Endometrium (tissue), 2 donors: Measurements from ENCODE around the gene MICALL2.

Source experiments
- FAIRE-seq: peaks from 2 replicates; lab custom pipeline; 2012; peaks lifted over from hg19 to GRCh38; lab: Jason Lieb, UNC
- donor health status: control.
- donor health status: control.

MICALL2 gene

DNA sequence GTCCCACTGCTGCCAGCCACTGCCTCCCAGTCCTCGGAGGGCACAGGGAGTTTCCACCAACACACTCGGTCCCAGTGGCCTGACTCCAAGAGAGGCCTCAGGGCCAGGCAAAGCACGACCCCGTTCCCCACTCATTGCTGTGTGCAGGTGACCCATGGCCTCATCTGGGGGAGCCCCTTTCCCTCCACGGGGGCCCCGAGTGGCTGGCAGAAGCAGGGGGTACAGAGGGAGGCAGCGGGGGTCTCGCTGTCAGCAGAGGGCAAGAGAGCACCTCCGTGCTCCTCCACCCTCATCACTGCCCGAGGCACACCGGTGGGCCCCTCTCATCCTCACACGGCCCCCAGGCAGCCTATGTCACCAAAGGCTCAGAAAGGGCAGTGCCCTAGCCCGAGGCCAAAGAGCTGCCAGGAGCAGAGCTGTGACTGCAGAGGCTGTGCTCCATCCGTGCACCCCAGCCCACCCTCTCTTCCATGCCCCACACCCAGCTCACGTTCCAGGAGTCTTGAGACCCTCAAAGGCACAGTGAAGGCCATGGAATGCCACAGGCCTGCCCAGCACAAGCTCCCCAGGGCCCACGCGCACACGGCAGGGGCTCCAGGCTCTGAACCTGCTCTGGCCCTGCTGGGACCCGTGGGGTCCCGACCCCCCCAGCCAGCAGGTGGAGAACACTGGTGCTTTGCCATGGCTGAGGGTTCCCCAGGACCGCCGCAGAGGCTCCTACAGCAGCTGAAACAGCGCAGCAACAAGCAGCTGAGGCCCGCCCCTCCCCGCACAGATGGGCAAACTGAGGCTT lies 25.9 kb downstream of the MICALL2 start:
- no peak for FAIRE-seq

DNA sequence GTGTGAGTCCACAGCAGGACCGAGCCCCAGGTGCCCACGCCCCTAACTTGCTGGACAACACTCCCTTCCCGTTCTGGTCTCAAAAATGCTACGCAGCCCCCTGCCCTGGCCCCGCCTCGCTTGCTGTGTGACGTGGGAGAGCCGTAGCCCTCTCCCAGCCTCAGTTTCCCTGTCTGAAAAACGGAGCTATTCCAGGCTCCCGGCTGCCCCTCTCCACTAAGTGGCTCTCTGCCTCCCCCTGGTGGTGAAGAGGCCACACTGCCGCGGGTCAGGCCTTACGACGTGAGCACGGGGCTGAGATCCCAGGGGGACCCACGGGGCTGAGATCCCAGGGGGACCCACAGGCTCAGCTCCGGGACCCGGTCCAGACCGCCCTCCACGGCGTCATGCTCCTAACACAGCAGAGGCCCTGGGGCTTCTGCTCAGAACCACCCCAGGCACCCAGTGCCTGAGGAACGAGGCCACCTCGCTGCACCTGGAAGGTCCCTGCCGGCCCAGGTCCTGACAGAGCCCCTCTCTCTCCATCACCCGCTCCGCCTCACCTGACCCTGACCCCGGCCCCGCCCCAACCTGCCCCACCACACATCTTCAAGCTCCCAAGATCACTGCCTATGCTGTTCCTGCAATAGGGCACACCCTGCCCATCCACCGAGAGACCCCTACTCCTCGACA lies 26.7 kb downstream of the MICALL2 start:
- no peak for FAIRE-seq

DNA sequence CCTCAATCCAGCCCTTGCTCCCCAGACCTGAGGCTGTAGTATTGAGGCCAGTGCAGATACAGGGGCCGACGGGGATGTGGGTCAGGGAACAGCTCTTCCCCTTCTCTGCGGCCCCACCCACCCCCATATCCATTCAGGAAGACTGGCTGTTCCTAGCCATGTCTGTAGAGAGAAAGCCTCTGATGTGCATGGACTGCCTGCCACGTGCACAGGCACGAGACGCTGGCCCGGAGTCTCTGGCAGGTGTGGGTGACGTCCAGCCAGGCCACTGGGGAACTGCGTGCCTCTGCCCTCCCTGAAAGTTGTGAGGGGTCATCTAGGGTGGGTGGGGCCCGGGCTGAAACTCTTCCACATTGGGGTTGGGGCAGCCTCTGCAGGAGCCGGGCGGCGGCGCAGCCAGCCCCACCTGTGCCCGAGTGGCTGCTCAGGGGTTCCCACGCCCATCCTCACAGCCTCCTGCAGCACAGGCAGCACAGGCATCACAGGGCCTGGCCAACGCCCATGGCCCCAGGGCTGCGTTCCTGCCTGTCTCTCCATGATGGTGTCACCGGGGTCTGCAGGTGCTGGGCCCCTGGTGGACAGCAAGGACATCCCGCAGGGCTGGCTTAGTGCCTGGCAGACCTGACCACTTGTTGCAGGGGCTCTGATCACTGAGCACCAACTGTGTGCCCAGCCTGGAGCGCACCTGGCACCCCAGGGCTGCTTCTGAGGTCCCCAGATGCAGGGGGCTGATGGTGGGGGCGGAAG lies 27.5 kb downstream of the MICALL2 start:
- FAIRE-seq, result no peak

DNA sequence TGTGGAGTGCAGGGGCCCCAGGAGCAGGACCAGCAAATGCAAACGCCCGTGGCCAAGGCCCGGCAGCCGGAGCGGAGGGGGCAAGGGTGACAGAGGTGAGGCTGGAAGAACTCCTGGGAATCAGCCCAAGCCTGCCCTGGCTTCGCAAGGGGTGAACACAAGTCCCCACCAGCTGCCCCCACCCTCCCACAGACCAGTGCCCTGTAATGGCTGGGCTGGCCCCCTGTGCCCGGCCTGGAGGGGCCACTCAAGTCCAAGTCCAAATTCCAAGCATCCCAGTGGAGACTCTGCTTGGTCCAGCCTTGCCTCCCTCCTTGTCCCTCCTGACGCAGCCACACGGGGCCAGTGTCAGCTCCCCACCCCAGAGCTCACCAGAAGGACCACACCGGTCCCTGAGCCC lies 28.0 kb downstream of the MICALL2 start:
- FAIRE-seq, result no peak

DNA sequence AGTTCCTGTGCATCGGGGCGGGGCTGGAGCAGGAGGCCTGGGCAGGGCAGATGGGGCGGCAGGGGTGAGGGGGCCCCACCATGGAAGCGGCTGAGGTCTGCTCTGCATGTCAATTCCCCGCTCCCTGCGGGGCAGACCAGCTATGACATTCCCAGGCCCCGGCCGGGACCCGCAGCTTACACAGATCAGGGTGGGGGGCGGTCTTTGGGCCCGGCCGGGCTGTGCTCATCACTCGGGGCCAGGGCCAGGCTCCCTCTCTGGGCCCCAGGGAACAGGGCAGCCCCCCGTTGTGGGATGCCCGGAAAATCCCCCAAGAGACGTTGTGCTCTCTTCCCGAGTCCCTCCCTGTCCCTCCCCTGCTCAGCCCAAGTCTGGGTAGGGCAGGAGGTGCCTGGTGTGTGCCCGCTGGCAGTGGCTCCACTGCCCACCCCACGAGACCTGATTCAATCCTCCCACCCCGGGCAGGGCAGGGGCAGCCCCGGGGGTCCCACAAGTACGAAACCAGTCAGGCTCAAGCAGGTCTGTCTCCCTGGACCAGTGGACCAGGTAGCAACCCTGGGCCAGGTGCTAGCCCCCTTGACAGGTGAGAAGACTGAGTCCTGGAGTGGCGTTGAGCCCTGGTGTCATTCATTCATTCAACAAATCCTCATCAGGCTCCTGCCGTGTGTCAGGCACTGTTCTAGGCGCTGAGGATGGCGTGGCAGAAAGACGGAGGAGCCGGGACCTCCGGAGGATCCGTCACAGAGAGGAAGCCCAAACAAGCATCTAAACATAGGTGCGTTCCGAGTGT lies 29.0 kb downstream of the MICALL2 start:
- FAIRE-seq, result no peak

DNA sequence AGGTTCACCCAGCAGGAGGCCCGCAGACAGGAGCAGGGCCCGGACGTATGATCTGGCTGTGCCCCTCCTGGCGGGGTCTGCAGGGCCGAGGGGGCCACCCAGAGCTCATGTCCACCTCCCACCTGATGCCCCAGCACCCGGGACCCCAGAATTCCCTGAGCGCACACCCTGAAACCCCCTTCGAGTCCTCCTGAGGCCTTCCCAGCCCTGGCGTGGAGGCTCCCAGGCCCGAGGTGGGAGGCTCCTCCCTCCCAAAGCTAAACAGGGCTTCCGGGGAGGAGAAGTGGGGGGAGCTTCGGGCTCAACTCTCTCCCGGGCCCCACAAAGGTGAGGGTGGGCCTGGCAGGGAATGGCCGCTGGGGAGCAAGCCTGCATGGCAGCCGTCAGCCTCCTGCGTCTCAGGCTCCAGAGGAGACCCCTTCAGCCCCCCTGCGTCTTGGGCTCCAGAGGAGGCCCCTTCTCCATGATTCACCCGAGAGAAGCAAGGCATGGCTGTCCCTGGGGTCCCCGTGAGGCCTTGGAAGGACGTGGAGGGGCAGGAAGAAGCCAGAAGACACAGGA lies 30.2 kb downstream of the MICALL2 start:
- FAIRE-seq, result no peak

DNA sequence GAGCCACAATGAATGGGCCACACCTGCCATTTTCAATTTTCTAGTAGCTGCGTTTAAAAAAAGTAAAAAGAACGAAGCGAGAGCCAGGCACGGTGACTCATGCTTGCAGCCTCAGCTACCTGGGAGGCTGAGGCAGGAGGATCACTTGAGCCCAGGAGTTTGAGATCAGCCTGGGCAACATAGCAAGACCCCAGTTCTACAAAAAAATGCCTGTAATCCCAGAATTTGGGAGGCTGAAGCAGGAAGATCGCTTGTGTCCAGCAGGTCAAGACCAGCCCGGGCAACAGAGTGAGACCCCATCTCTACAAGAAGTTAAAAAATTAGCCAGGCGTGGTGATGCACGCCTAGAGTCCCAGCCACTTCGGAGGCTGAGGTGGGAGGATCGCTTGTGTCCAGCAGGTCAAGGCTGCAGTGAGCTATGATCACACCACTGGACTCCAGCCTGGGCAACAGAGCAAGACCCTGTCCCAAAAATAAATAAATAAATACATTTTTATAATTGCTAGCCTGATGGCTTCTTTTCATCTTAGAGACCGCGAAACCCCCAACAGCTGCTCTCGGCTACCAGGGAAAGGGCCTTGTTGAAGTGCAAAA lies 32.1 kb downstream of the MICALL2 start:
- no peak for FAIRE-seq

DNA sequence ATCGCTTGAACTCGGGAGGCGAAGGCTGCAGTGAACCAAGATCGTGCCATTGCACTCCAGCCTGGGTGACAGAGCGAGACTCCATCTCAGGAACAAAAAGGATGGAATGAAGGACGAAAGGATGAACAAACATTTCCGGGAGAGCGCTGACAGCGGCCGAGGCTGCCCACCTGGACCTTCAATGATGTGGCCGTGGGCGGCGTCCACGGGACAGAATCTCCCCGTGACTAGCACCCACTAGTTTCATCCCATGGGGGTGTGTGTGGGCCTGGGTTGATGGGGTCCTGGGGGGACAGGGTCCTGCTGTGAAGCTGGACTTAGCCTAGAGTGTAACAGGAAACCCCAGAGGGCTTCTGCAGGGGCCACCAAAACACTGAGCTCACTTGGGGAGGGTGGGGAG lies 32.8 kb downstream of the MICALL2 start:
- FAIRE-seq, result no peak

DNA sequence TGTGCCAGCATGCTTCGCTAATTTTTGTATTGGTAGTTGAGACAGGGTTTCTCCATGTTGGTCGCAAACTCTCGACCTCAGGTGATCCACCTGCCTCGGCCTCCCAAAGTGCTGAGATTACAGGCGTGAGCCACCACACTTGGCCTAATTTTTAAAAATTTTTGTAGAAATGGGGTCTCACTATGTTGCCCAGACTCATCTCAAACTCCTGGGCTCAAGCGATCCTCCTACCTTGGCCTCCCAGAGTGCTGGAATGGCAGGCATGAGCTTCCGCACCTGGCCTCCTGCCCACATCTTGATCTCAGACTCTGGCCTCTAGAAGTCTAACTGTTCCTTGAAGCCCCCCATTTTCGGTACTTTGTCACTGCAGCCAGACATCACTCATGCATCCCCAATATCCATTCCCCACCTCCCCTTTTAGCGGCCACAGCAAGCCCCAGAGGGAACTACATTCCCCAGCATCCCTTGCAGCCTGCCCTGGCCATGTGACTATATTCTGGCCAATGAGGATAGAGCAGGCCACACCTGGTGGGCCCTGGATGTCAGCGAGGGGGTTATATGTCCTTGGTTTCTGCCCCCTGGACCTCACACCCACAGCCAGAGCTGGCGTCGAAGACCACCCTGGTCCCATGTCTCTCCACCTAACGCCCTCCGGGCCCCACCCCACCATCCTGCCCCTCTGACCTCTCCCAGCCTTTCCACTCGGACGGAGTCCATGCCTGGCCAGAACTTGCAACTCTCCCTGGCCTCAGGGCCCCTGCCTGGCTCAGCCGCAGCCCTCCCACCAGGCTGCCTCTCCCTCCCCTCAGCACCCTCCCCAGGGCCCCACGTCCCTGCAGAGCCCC lies 33.8 kb downstream of the MICALL2 start:
- no peak for FAIRE-seq

DNA sequence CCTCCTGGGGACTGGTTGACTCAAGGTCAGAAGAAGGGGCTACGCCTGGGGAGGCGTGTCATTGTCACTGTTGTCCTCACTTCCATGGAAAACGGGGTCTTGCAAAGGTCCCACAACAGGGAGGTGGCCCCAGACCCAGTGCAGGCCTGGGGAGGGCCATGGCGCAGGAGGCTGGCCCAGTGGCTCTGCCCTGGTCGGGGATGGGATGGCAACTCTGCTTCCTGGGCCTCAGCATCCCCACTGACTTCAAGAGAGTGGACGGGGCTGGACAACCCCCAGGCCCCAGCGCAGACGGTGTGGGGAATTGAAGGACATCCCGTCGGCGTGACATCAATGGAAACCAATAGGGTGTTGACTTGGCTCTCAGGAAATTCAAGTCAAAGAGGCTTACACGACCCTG lies 35.2 kb downstream of the MICALL2 start:
- no peak for FAIRE-seq

DNA sequence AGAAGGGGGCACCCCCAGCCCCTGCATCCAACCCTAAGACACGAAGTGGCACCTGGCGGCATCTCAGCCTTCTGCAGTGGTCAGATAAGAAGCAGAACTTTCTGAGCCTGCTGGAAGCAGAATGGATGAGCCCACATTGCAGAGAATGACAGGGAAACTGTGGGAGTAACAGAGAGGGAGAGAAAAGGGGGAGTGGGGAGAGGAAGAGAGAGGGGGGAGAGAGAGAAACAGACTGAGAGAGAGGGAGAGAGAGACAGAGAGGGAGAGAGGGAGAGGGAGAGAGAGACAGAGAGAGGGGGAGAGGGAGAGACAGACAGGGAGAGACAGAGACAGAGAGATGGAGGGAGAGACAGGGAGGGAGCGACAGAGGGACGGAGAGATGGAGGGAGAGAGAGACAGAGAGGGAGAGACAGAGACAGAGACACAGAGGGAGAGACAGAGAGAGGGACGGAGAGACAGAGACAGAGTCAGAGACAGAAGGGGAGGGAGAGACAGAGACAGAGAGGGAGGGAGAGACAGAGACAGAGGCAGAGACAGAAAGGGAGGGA lies 35.9 kb downstream of the MICALL2 start:
- FAIRE-seq, result no peak

DNA sequence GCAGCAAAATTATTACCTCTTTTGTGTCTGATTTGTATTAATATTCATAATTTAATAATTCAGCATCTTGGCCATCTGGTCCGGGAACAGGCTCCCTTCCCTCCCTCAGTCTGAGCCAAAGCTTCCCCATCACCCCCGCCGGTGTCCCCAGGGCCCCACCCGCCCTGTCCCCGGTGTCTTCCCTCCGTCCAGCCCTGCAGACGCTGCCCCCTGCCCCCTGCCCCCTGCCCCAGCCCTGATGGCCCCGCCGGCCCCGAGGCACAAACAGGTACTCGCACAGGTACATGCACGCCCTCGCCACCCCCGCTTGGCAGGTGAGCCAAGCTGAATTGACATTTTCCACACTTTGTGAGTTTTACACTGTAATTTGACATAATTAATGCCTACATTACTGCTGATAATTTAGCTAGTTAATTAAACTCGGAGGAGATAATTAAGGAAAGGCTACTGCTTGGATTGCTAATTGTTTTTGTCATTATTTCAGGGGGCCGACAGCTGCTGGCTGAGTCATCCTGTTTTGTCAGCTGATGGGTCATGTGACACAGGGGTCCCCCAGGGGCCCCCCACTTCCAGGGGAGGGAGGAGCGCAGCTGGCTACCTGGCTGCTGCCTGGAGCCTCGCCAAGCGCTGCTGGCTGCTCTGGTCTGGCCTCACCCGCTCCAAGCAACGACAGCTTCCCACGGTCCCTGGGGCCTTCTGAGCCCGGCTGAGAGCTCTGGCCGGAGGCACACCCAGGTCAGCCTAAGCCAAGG lies 36.6 kb downstream of the MICALL2 start:
- no peak for FAIRE-seq

DNA sequence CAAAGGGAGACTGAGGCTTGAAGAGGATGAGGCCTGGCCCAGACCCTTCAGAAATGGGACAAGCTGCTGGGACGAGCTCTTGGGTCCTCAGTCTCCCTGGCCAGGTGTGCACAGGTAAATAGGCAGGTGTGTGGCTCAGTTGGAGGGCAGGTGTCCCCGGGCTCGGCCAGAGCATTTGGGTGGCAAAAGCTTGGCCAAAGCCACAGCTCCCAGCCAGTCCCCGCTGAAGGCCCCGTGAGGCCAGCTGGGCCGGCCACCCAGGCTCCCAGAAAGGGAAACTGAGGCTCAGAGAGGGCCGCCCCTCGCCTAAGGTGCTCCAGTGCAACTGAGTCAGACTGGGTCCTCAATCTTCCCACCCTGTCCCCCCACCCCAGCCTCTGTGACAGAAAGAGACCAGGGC lies 37.3 kb downstream of the MICALL2 start:
- no peak for FAIRE-seq

DNA sequence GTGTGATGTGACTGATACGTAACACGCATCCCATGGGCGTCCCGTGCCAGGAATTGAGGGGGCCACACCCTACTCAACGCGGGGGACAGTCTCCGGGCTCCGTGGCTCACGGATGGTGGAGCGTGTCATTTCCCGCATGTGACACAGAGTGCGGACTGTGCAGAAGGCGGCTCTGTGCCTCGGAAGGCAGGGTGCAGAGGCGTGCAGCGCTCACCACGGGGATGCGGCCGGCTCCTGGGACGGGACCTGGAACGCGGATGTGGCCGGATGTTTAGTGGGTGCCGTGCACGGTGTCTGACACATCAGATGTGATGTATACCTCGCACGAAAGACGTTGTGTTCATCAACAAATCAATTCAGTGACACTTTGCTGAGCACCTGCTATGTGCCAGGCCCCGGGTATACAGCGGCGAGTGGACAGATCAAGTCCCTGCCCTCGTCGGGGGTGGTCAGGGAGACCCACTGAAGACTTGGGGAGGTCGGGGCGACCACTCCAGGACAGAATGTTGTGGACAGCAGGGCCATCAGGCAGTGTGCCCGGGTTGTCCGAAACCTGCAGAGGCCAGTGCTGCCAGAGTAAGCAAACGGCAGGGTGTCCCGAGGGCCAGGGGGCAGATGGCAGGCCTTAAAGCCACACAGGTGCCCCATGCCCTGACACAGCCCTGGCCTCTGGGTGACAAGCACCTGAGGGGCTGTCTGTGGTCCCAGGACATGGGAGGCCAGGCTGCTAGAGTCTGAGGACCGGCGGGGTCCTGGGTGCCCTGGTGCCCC lies 38.1 kb downstream of the MICALL2 start:
- FAIRE-seq, result no peak

DNA sequence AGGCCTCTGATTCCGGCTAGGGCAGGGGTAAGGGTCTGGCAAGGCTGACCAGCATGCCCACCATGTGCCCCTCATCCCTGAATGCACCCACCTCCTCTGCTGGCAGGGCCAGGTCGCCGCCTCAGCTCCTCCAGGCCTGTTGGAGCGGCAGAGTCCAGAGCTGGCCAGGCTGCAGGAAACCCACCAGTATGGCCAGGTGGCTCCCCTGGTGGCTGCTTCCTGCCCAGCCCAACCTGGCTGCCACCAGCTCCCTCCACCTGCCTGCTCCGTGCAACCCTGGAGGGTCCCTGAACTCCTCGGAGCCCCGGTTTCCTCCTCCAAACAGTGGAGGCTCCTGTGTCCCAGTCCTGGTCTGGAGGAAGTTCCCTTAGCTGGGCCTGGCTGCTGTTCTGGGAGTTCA lies 39.6 kb downstream of the MICALL2 start:
- FAIRE-seq, result no peak

DNA sequence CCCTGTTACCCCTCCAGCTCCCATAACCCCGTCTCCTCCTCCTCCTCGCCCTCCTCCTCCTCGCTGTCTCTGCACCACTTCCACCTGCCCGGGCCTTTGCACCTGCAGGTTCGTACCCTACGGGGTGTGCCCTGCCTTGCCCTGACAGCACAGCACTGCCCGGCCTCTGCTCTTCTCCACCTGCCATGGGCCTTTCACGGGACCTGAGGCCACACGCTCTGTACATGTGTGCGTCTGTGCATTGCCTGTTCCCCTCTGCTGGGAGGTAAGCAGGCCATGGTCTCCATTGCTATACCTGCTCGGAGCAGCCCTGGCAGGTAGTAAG lies 40.0 kb downstream of the MICALL2 start:
- no peak for FAIRE-seq

DNA sequence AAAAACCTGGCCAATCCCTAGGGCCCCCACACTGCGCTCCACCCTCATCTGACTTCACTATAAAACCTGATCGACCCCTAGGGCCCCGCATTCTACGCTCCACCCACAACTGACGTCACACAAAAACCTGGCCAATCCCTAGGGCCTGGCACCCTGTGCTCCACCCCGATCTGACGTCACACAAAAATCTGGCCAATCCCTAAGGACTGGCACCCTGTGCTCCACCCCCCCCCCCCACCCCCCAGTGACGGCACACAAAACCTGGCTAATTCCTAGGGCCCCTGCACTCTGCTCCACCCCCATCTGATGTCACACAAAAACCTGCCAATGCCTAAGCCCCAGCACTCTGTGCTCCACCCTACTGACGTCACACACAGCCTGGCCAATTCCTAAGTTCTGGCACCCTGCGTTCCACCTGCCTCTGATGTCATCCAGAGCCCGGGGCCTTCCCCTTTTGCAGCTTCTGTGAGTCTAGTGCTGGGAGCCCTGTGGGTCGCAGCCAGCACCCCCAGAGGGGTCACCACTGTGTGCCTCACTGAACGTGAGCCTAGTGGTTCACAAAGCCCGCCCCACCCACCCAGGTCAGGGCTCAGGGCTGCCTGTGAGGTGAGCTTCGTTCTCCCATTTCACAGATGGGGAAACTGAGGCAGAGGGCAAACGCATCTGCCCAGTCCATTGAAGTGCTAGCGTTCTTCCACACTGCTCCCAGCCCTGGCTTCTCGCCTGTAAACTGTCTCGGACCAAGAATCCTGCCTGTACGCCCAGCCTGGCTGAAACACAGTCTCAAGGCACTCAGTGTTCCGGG lies 40.6 kb downstream of the MICALL2 start:
- FAIRE-seq, result no peak

DNA sequence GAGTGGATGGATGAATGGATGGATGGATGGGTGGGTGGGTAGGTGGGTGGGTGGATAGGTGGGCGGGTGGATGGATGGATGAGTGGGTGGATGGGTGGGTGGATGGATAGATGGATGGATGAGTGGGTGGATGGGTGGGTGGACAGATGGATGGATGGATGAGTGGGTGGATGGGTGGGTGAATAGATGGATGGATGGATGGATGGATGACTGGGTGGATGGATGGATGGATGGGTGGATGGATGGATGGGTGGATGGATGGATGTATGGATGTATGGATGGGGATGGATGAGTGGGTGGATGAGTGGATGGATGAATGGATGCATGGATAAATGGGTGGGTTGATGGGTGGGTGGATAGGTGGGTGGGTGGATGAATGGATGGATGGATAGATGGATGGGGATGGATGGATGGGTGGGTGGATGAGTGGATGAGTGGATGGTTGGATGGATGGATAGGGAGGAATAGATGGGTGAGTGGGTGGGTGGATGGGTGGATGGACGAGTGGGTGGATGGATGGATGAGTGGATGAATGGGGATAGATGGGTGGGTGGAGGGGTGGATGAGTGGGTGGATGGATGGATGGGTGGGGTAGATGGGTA lies 43.8 kb downstream of the MICALL2 start:
- no peak for FAIRE-seq
